Spleen (tissue), 11 donors: ENCODE measurements around the gene DONSON. TPM values are rescaled to one million over a fixed set of nuclear protein-coding genes. Genes with fewer than 3 reads are reported as not detected.
"Not testable (repeated sequence)": the region's sequence is repeated elsewhere in the genome, so short reads cannot be mapped to it uniquely, and the experiment has no call there.

Experiments
- DNase-seq: peaks from one replicate; pipeline ENCODE4 v3.0.0-alpha.2; 2020
- H3K27ac ChIP-seq, 8 donors: fragments of 200-600 bp; sonication (generic) in 7 of 8; 1 replicate in 4 of 8; 2 replicates in 4 of 8; pipeline versions ENCODE4 v1.5.0 to v1.8.0; 2016 to 2021; ENCODE audit warnings: inconsistent platforms in 4 of 8, mild to moderate bottlenecking in 4 of 8, moderate library complexity in 1 of 8
- H3K27me3 ChIP-seq, 7 donors: fragments of 200-600 bp; sonication (generic) in 6 of 7; replicated peaks in 1 of 7; 1 replicate in 4 of 7; 2 replicates in 3 of 7; pipeline versions ENCODE4 v1.5.0 to v1.8.0; 2016 to 2021; ENCODE audit warnings: inconsistent platforms in 3 of 7, mild to moderate bottlenecking in 1 of 7
- H3K36me3 ChIP-seq, 6 donors: fragments of 200-600 bp; sonication (generic) in 5 of 6; 1 replicate in 4 of 6; 2 replicates in 2 of 6; pipeline versions ENCODE4 v1.5.0 to v1.8.0; 2016 to 2021; ENCODE audit warnings: inconsistent platforms in 2 of 6
- H3K4me1 ChIP-seq, 6 donors: fragments of 200-600 bp; sonication (generic) in 5 of 6; 1 replicate in 3 of 6; 2 replicates in 3 of 6; pipeline versions ENCODE4 v1.5.0 to v1.8.0; 2016 to 2021; ENCODE audit warnings: inconsistent platforms in 3 of 6
- H3K4me3 ChIP-seq, 8 donors: fragments of 200-600 bp; sonication (generic) in 7 of 8; 1 replicate in 4 of 8; 2 replicates in 4 of 8; pipeline versions ENCODE4 v1.5.0 to v1.8.0; 2016 to 2021; ENCODE audit warnings: inconsistent platforms in 4 of 8, mild to moderate bottlenecking in 4 of 8, moderate library complexity in 2 of 8
- H3K9me3 ChIP-seq, 8 donors: fragments of 200-600 bp; sonication (generic) in 7 of 8; 1 replicate in 4 of 8; 2 replicates in 4 of 8; pipeline versions ENCODE4 v1.5.0 to v1.8.0; 2016 to 2021; ENCODE audit warnings: inconsistent platforms in 4 of 8
- CTCF ChIP-seq, 11 experiments: fragments of 200-600 bp in 7 of 11; fragments of 450-650 bp in 4 of 11; sonication (generic) in 4 of 11; IDR thresholded peaks in 8 of 11; conservative IDR thresholded peaks in 3 of 11; 1 replicate in 7 of 11; 2 replicates in 4 of 11; pipeline versions ENCODE4 v1.4.0 to v1.8.0; 2016 to 2021; ENCODE audit warnings: antibody characterized with exemption in 11 of 11, inconsistent platforms in 4 of 11, mild to moderate bottlenecking in 1 of 11
- POLR2A ChIP-seq, 3 donors: fragments of 450-650 bp; IDR thresholded peaks; one replicate each; pipeline ENCODE4 v1.5.1; 2017; ENCODE audit warnings: antibody characterized with exemption in 3 of 3, mild to moderate bottlenecking in 1 of 3
- POLR2AphosphoS5 ChIP-seq, 3 donors: sonication (generic); formaldehyde crosslinking; IDR thresholded peaks; one replicate each; pipeline ENCODE4 v1.5.1; 2017; ENCODE audit warnings: antibody characterized with exemption in 3 of 3
- WGBS, 5 donors: extraction: QIAGEN DNeasy Blood & Tissue Kit in 3 of 5; methylation state at CpG; one replicate each; pipeline versions ENCODE4 v1.1.5 to v1.1.7; 2013 to 2018; 5-methylcytosine and 5-hydroxymethylcytosine counted together
- intact Hi-C: fragments of 100-400 bp; cut with DNase I; formaldehyde crosslinking; loops from one replicate; pipeline ENCODE4 v1.15.0; 2023; ENCODE audit warnings: low total_unique reads
- polyA plus RNA-seq, 3 donors: library from polyadenylated mRNA; stranded (reverse); fragments of 200-250 nt; gene quantifications; one replicate each; pipeline ENCODE4 v1.2.1, GENCODE V29; 2013
- total RNA-seq, 7 donors: library from RNA; depleted of rRNA in 3 of 7; stranded (reverse); fragments of >200 nt in 3 of 7; fragmentation: NEBNext Ultra II Directional in 4 of 7; extraction: Animal tissue kit (Norgen Biotek cat#: 25700) in 4 of 7; gene quantifications; one replicate each; pipeline versions ENCODE4 v1.1.0 to v1.2.1, GENCODE V29; 2016 to 2021
- donor health status: healthy with polysubstance abuse.
- donor health status: DM: no; HTN: no; CAD: no; lungs with moderate emphysema.
- donor health status: DM: no; HTN: no; CAD: no.
- donor health status: Bipolar disorder and iron deficiency.
- donor health status: healthy.
- donor health status: DM: no; HTN: no; CAD: no.
- donor health status: DM: yes; HTN: yes; CAD: no.

Gene DONSON
- total and polyA plus RNA-seq, 10 donors, result 5.8 to 13.5 (median 7.3) TPM

GRCh38 chr21:33619726-33620125 lies 31.2 kb upstream of the DONSON start:
- Histone ChIP-seq H3K4me3 (no peak overlapping the region), H3K4me1 (peaks cover 0 to 3% (median 0%) of the 10 kb centered on the region in 6 donors), H3K9me3 (no peaks in the 10 kb centered on the region), H3K36me3 (peaks cover 0 to 94% (median 39%) of the 10 kb centered on the region in 6 donors), H3K27me3 (no peaks in the 10 kb centered on the region), H3K27ac (no peak overlapping the region)
- DNase-seq, result no peak
- TF ChIP-seq POLR2AphosphoS5 (IDR thresholded peaks at IDR 0.05) (no peak), CTCF (IDR thresholded peaks at IDR 0.05 in 8 of 11, conservative IDR thresholded peaks at IDR 0.05 in 3 of 11) (no peak), POLR2A (IDR thresholded peaks at IDR 0.05) (no peak)
- intact Hi-C loops, result no loop called here
- 57 to 89% (median 77%) methylated on average over 4 of the region's 4 CpGs for WGBS, 5 donors

GRCh38 chr21:33618407-33618806 lies 29.9 kb upstream of the DONSON start:
- peaks cover 0 to 94% (median 38%) of the 10 kb centered on the region in 6 donors for H3K36me3 ChIP-seq
- no peak for DNase-seq
- no peak overlapping the region for H3K4me3 ChIP-seq
- peaks cover 0 to 3% (median 0%) of the 10 kb centered on the region in 6 donors for H3K4me1 ChIP-seq
- no peak overlapping the region for H3K27ac ChIP-seq
- intact Hi-C loops, result no loop called here
- TF ChIP-seq POLR2AphosphoS5 (IDR thresholded peaks at IDR 0.05) (no peak), CTCF (IDR thresholded peaks at IDR 0.05 in 8 of 11, conservative IDR thresholded peaks at IDR 0.05 in 3 of 11) (no peak), POLR2A (IDR thresholded peaks at IDR 0.05) (no peak)
- no peaks in the 10 kb centered on the region for H3K9me3 ChIP-seq
- 92 to 98% (median 94%) methylated on average over 2 of the region's 2 CpGs for WGBS, 5 donors
- H3K27me3 ChIP-seq, result no peaks in the 10 kb centered on the region

GRCh38 chr21:33617565-33617964 lies 29.1 kb upstream of the DONSON start:
- H3K4me3 ChIP-seq, H3K9me3 ChIP-seq, DNase-seq, H3K27ac ChIP-seq, H3K27me3 ChIP-seq, H3K4me1 ChIP-seq, intact Hi-C loops: not testable (repeated sequence)
- H3K36me3 ChIP-seq, result peaks cover 0 to 94% (median 38%) of the 10 kb centered on the region in 6 donors
- WGBS, 5 donors, result 80 to 92% (median 84%) methylated on average over 11 of the region's 11 CpGs

- H3K4me1 ChIP-seq, result no peaks in the 10 kb centered on the region
- H3K4me3 ChIP-seq, result no peak overlapping the region
- no peak for DNase-seq
- H3K36me3 ChIP-seq, result peaks cover 0 to 100% (median 31%) of the 10 kb centered on the region in 6 donors
- intact Hi-C loops, result no loop called here
- no peak overlapping the region for H3K27ac ChIP-seq
- H3K27me3 ChIP-seq, result no peaks in the 10 kb centered on the region
- no peaks in the 10 kb centered on the region for H3K9me3 ChIP-seq
- TF ChIP-seq CTCF (IDR thresholded peaks at IDR 0.05 in 8 of 11, conservative IDR thresholded peaks at IDR 0.05 in 3 of 11) (no peak), POLR2AphosphoS5 (IDR thresholded peaks at IDR 0.05) (no peak), POLR2A (IDR thresholded peaks at IDR 0.05) (no peak)
- WGBS, 5 donors, result 86 to 94% (median 90%) methylated on average over 7 of the region's 7 CpGs
Observed at GRCh38 chr21:33611006-33611744, 22.7 kb upstream of the DONSON start.
